ENCODE data around the gene CTSW.
"Not testable (repeated sequence)": the region's sequence is repeated elsewhere in the genome, so short reads cannot be mapped to it uniquely, and the experiment has no call there.

CTSW gene

DNA sequence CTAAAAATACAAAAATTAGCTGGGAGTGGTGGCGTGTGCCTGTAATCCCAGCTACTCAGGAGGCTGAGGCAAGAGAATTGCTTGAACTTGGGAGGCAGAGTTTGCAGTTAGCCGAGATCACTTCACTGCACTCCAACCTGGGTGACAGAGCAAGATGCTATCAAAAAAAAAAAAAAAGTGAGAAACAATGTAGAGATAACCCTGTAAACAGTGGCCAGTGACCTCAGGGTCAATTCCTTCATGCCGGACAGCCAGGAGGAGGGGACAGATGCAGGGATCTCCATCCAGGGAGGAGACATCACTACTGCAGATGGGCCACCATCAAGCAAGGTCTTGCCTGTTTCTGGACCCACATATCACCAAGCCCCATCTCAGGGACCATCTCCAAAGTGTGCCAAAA, 31.9 kb upstream of the CTSW start:
- Histone ChIP-seq H3K4me1 (ENCODE audit: insufficient read depth, low read length, severe bottlenecking) (no peaks in the 10 kb centered on the region), H3K4me2 (ENCODE audit: low read length) (no peak overlapping the region), H3K27ac (ENCODE audit: low read depth, low read length, poor library complexity, severe bottlenecking) (no peak overlapping the region), H3K9me2 (ENCODE audit: low read depth, low read length) (no peaks in the 10 kb centered on the region), H3K36me3 (ENCODE audit: insufficient read depth, low read length) (peaks cover 19% of the 10 kb centered on the region), H3K4me3 (ENCODE audit: low read depth, low read length, poor library complexity, severe bottlenecking) (no peak overlapping the region), H3K79me2 (ENCODE audit: insufficient read depth, low read length) (no peaks in the 10 kb centered on the region), H2AFZ (ENCODE audit: low read length) (no peak overlapping the region), H3K9ac (ENCODE audit: low read length) (no peak overlapping the region), H3K27me3 (ENCODE audit: insufficient read depth, low read length) (no peaks in the 10 kb centered on the region), H4K20me1 (ENCODE audit: insufficient read depth, low read length) (no peaks in the 10 kb centered on the region), H3K9me3 (ENCODE audit: low read length) (no peaks in the 10 kb centered on the region), H3F3A (ENCODE audit: insufficient read depth, low read length) (no peaks in the 10 kb centered on the region)
- TF ChIP-seq, protein P1, sequence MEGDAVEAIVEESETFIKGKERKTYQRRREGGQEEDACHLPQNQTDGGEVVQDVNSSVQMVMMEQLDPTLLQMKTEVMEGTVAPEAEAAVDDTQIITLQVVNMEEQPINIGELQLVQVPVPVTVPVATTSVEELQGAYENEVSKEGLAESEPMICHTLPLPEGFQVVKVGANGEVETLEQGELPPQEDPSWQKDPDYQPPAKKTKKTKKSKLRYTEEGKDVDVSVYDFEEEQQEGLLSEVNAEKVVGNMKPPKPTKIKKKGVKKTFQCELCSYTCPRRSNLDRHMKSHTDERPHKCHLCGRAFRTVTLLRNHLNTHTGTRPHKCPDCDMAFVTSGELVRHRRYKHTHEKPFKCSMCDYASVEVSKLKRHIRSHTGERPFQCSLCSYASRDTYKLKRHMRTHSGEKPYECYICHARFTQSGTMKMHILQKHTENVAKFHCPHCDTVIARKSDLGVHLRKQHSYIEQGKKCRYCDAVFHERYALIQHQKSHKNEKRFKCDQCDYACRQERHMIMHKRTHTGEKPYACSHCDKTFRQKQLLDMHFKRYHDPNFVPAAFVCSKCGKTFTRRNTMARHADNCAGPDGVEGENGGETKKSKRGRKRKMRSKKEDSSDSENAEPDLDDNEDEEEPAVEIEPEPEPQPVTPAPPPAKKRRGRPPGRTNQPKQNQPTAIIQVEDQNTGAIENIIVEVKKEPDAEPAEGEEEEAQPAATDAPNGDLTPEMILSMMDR (IDR thresholded peaks at IDR 0.05; ENCODE audit: low read length) = no peak
- no peak for TF ChIP-seq EZH2 (IDR thresholded peaks at IDR 0.05; ENCODE audit: borderline replicate concordance, low read length)

DNA sequence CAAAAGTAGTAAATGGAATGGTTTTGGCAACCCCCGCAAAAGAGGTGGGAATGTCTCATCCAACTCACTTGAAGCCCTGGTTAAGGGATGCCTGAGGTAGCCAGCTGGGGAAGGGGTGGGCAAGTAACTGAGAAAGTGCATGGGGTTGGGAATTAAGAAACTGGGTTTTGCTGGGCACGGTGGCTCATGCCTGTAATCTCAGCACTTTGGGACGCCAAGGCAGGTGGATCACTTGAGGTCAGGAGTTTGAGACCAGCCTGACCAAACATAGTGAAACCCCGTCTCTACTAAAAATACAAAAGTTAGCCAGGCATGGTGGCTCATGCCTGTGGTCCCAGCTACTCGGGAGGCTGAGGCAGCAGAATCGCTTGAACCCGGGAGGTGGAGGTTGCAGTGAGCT, 30.9 kb upstream of the CTSW start:
- not testable (repeated sequence) for H4K20me1 ChIP-seq (ENCODE audit: insufficient read depth, low read length); H3F3A ChIP-seq (ENCODE audit: insufficient read depth, low read length); H3K4me3 ChIP-seq (ENCODE audit: low read depth, low read length, poor library complexity, severe bottlenecking); H3K79me2 ChIP-seq (ENCODE audit: insufficient read depth, low read length); H3K27me3 ChIP-seq (ENCODE audit: insufficient read depth, low read length); H3K27ac ChIP-seq (ENCODE audit: low read depth, low read length, poor library complexity, severe bottlenecking); H3K9me3 ChIP-seq (ENCODE audit: low read length); H3K9ac ChIP-seq (ENCODE audit: low read length); H3K4me2 ChIP-seq (ENCODE audit: low read length); H2AFZ ChIP-seq (ENCODE audit: low read length); H3K4me1 ChIP-seq (ENCODE audit: insufficient read depth, low read length, severe bottlenecking); H3K9me2 ChIP-seq (ENCODE audit: low read depth, low read length)
- peaks cover 28% of the 10 kb centered on the region for H3K36me3 ChIP-seq (ENCODE audit: insufficient read depth, low read length)

DNA sequence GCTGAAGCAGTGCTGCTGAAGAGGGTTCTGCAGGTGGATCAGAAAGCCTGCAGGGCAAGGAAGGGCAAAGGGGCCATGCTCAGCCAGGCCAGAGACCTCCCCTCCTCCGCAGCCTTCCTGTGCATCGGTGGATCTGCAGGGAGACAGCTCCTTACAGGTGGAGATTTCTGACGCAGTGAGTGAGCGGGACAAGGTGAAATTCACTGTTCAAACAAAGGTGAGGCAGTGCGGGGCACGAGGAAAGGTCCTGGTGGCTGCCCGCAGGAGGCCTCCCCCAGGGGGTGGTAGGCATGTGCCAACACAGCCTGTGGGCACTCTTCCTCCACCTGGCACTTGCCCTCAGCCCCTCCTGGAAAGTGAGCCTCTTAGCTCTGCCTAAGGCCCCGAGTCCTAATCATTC, 30.3 kb upstream of the CTSW start:
- Histone ChIP-seq H3K9ac (ENCODE audit: low read length) (no peak overlapping the region), H3K27me3 (ENCODE audit: insufficient read depth, low read length) (no peaks in the 10 kb centered on the region), H3K36me3 (ENCODE audit: insufficient read depth, low read length) (peaks cover 35% of the 10 kb centered on the region), H3K4me2 (ENCODE audit: low read length) (no peak overlapping the region), H3K4me3 (ENCODE audit: low read depth, low read length, poor library complexity, severe bottlenecking) (no peak overlapping the region), H3K4me1 (ENCODE audit: insufficient read depth, low read length, severe bottlenecking) (no peaks in the 10 kb centered on the region), H3K79me2 (ENCODE audit: insufficient read depth, low read length) (no peaks in the 10 kb centered on the region), H4K20me1 (ENCODE audit: insufficient read depth, low read length) (no peaks in the 10 kb centered on the region; the same call in 1 of the 2 replicates), H2AFZ (ENCODE audit: low read length) (no peak overlapping the region), H3K9me3 (ENCODE audit: low read length) (no peaks in the 10 kb centered on the region), H3F3A (ENCODE audit: insufficient read depth, low read length) (no peaks in the 10 kb centered on the region), H3K9me2 (ENCODE audit: low read depth, low read length) (no peaks in the 10 kb centered on the region), H3K27ac (ENCODE audit: low read depth, low read length, poor library complexity, severe bottlenecking) (no peak overlapping the region)
- TF ChIP-seq EZH2 (IDR thresholded peaks at IDR 0.05; ENCODE audit: borderline replicate concordance, low read length) = no peak
- TF ChIP-seq, protein P1 (IDR thresholded peaks at IDR 0.05; ENCODE audit: low read length) = no peak

DNA sequence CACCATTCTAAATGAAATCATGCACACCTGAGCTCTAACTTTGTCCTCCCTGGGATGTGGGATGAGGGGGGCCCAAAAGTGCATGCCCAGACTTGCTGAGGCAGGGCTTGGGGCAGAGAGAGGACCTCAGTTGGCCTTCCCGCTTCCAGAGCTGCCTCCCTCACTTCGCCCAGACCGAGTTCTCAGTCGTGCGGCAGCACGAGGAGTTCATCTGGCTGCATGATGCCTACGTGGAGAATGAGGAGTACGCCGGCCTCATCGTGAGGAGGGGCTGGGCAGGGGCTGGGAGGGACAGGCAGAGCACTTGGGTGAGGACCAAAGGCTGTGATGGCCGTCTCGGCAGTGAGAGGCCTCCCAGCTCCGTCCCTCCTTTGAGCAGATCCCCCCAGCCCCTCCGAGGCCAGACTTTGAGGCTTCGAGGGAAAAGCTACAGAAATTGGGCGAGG, 29.8 kb upstream of the CTSW start:
- H3K27ac ChIP-seq (ENCODE audit: low read depth, low read length, poor library complexity, severe bottlenecking) = no peak overlapping the region
- no peak for TF ChIP-seq EZH2 (IDR thresholded peaks at IDR 0.05; ENCODE audit: borderline replicate concordance, low read length)
- TF ChIP-seq, protein P1 (IDR thresholded peaks at IDR 0.05; ENCODE audit: low read length) = no peak
- no peak overlapping the region for H3K4me2 ChIP-seq (ENCODE audit: low read length)
- H3F3A ChIP-seq (ENCODE audit: insufficient read depth, low read length) = no peaks in the 10 kb centered on the region
- H3K79me2 ChIP-seq (ENCODE audit: insufficient read depth, low read length) = no peaks in the 10 kb centered on the region
- no peak overlapping the region for H3K4me3 ChIP-seq (ENCODE audit: low read depth, low read length, poor library complexity, severe bottlenecking)
- no peaks in the 10 kb centered on the region for H3K27me3 ChIP-seq (ENCODE audit: insufficient read depth, low read length)
- peaks cover 39% of the 10 kb centered on the region for H3K36me3 ChIP-seq (ENCODE audit: insufficient read depth, low read length)
- H3K4me1 ChIP-seq (ENCODE audit: insufficient read depth, low read length, severe bottlenecking) = no peaks in the 10 kb centered on the region
- no peak overlapping the region for H2AFZ ChIP-seq (ENCODE audit: low read length)
- H3K9me2 ChIP-seq (ENCODE audit: low read depth, low read length) = no peaks in the 10 kb centered on the region
- H3K9ac ChIP-seq (ENCODE audit: low read length) = no peak overlapping the region
- H3K9me3 ChIP-seq (ENCODE audit: low read length) = no peaks in the 10 kb centered on the region
- no peaks in the 10 kb centered on the region; the same call in 1 of the 2 replicates for H4K20me1 ChIP-seq (ENCODE audit: insufficient read depth, low read length)

Data from OCI-LY1 (cell line).